ENCODE results near the gene FRMD3.
"Not testable (repeated sequence)": the region's sequence is repeated elsewhere in the genome, so short reads cannot be mapped to it uniquely, and the experiment has no call there.

Gene FRMD3

DNA sequence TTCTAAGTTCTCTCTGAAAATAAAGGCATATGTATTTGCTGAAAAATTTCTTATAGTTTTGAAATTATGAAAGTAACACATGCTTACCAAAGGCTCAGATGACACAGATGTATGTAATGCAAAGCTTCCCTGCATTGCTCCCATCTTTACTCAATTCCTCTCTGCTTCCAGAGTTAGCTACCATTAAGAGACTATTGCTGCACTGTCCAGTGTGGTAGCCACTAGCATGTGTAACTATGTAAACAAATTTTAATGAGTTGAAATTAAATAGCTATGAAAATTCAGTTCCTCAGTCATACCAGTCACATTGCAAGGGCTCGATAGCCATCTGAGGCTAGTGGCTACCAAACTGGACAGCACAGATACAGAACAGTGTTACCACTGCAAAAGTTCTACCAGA is 17.9 kb downstream of the FRMD3 start:
- DNase-seq (ENCODE audit: low spot score): no peak
- H3K27me3 ChIP-seq (ENCODE audit: control insufficient read depth in 3 of 3, insufficient read depth in 3 of 3, low read depth in 1 of 3, low read length in 3 of 3): no peaks in the 10 kb centered on the region
- no peak overlapping the region for H3K18ac ChIP-seq (ENCODE audit: low read length)
- H3K9me3 ChIP-seq (replicated peaks in 1 of 2; ENCODE audit: control insufficient read depth in 2 of 2, insufficient read depth in 1 of 2, low read depth in 1 of 2, low read length in 2 of 2): no peaks in the 10 kb centered on the region
- H3K23ac ChIP-seq (ENCODE audit: low read depth, low read length, poor library complexity): no peak overlapping the region
- H2AK5ac ChIP-seq (ENCODE audit: low read depth, low read length): no peak overlapping the region
- H2BK15ac ChIP-seq (ENCODE audit: low read length): no peak overlapping the region
- no peak overlapping the region for H3K4me2 ChIP-seq (ENCODE audit: insufficient read depth, low read length, poor library complexity, severe bottlenecking)
- H3K4me1 ChIP-seq (ENCODE audit: control insufficient read depth in 2 of 2, insufficient read depth in 1 of 2, low read depth in 1 of 2, low read length in 2 of 2): no peaks in the 10 kb centered on the region
- no peak overlapping the region for H2BK12ac ChIP-seq (ENCODE audit: low read length)
- no peaks in the 10 kb centered on the region for H3K79me1 ChIP-seq (ENCODE audit: low read depth, low read length)
- H2BK120ac ChIP-seq (ENCODE audit: low read depth, low read length): no peak overlapping the region
- no peak overlapping the region for H3K4me3 ChIP-seq (ENCODE audit: low read length in 2 of 2)
- no peak overlapping the region for H2BK5ac ChIP-seq (ENCODE audit: low read length)
- H3K4ac ChIP-seq (ENCODE audit: low read length): no peak overlapping the region
- H4K8ac ChIP-seq (ENCODE audit: low read depth, low read length): no peak overlapping the region
- no peak overlapping the region for H3K9ac ChIP-seq (ENCODE audit: low read depth, low read length, poor library complexity)
- no CpG with 5 or more reads among the region's 1 CpG for WGBS, 2 donors (ENCODE audit: extremely low coverage in 2 of 2, insufficient read length in 2 of 2, insufficient replicate concordance in 1 of 2)
- H3K27ac ChIP-seq (replicated peaks; ENCODE audit: low read length): no peak overlapping the region
- H3K36me3 ChIP-seq (replicated peaks in 1 of 2; ENCODE audit: control insufficient read depth in 2 of 2, insufficient read depth in 2 of 2, low read length in 2 of 2): no peaks in the 10 kb centered on the region
- H3K14ac ChIP-seq (ENCODE audit: low read length): no peak overlapping the region
- no peak overlapping the region for H2AFZ ChIP-seq (ENCODE audit: low read length)
- H4K91ac ChIP-seq (ENCODE audit: low read depth, low read length, poor library complexity): no peak overlapping the region

- not testable (repeated sequence) for H3K23ac ChIP-seq (ENCODE audit: low read depth, low read length, poor library complexity); H3K9me3 ChIP-seq (replicated peaks in 1 of 2; ENCODE audit: control insufficient read depth in 2 of 2, insufficient read depth in 1 of 2, low read depth in 1 of 2, low read length in 2 of 2); H3K18ac ChIP-seq (ENCODE audit: low read length); H3K4ac ChIP-seq (ENCODE audit: low read length); H3K27ac ChIP-seq (replicated peaks; ENCODE audit: low read length); H4K91ac ChIP-seq (ENCODE audit: low read depth, low read length, poor library complexity); H3K14ac ChIP-seq (ENCODE audit: low read length); H3K4me1 ChIP-seq (ENCODE audit: control insufficient read depth in 2 of 2, insufficient read depth in 1 of 2, low read depth in 1 of 2, low read length in 2 of 2); H2BK12ac ChIP-seq (ENCODE audit: low read length); DNase-seq (ENCODE audit: low spot score); H2BK5ac ChIP-seq (ENCODE audit: low read length); H2AK5ac ChIP-seq (ENCODE audit: low read depth, low read length); H3K27me3 ChIP-seq (ENCODE audit: control insufficient read depth in 3 of 3, insufficient read depth in 3 of 3, low read depth in 1 of 3, low read length in 3 of 3); H4K8ac ChIP-seq (ENCODE audit: low read depth, low read length); H2AFZ ChIP-seq (ENCODE audit: low read length); H2BK15ac ChIP-seq (ENCODE audit: low read length); H3K79me1 ChIP-seq (ENCODE audit: low read depth, low read length); H3K36me3 ChIP-seq (replicated peaks in 1 of 2; ENCODE audit: control insufficient read depth in 2 of 2, insufficient read depth in 2 of 2, low read length in 2 of 2); H2BK120ac ChIP-seq (ENCODE audit: low read depth, low read length); H3K4me3 ChIP-seq (ENCODE audit: low read length in 2 of 2); H3K4me2 ChIP-seq (ENCODE audit: insufficient read depth, low read length, poor library complexity, severe bottlenecking); H3K9ac ChIP-seq (ENCODE audit: low read depth, low read length, poor library complexity)
These were observed 20.2 kb downstream of the FRMD3 start for GRCh38 chr9:83517980-83518379.

GRCh38 chr9:83514767-83515166 is 23.4 kb downstream of the FRMD3 start:
- H3K9ac ChIP-seq (ENCODE audit: low read depth, low read length, poor library complexity): no peak overlapping the region
- no peaks in the 10 kb centered on the region for H3K27me3 ChIP-seq (ENCODE audit: control insufficient read depth in 3 of 3, insufficient read depth in 3 of 3, low read depth in 1 of 3, low read length in 3 of 3)
- H4K8ac ChIP-seq (ENCODE audit: low read depth, low read length): no peak overlapping the region
- H2AK5ac ChIP-seq (ENCODE audit: low read depth, low read length): no peak overlapping the region
- H3K27ac ChIP-seq (replicated peaks; ENCODE audit: low read length): no peak overlapping the region
- H3K4ac ChIP-seq (ENCODE audit: low read length): no peak overlapping the region
- no peak overlapping the region for H2BK15ac ChIP-seq (ENCODE audit: low read length)
- no CpG with 5 or more reads among the region's 2 CpGs for WGBS, 2 donors (ENCODE audit: extremely low coverage in 2 of 2, insufficient read length in 2 of 2, insufficient replicate concordance in 1 of 2)
- no peak overlapping the region for H2BK12ac ChIP-seq (ENCODE audit: low read length)
- no peak overlapping the region for H3K4me2 ChIP-seq (ENCODE audit: insufficient read depth, low read length, poor library complexity, severe bottlenecking)
- H3K79me1 ChIP-seq (ENCODE audit: low read depth, low read length): no peaks in the 10 kb centered on the region
- no peak for DNase-seq (ENCODE audit: low spot score)
- H3K14ac ChIP-seq (ENCODE audit: low read length): no peak overlapping the region
- no peak overlapping the region for H2BK120ac ChIP-seq (ENCODE audit: low read depth, low read length)
- H4K91ac ChIP-seq (ENCODE audit: low read depth, low read length, poor library complexity): no peak overlapping the region
- H3K23ac ChIP-seq (ENCODE audit: low read depth, low read length, poor library complexity): no peak overlapping the region
- H3K18ac ChIP-seq (ENCODE audit: low read length): peak overlapping the region; percentile 48
- no peaks in the 10 kb centered on the region for H3K36me3 ChIP-seq (replicated peaks in 1 of 2; ENCODE audit: control insufficient read depth in 2 of 2, insufficient read depth in 2 of 2, low read length in 2 of 2)
- no peak overlapping the region for H2BK5ac ChIP-seq (ENCODE audit: low read length)
- H3K9me3 ChIP-seq (replicated peaks in 1 of 2; ENCODE audit: control insufficient read depth in 2 of 2, insufficient read depth in 1 of 2, low read depth in 1 of 2, low read length in 2 of 2): peaks cover 0 to 4% of the 10 kb centered on the region in 2 donors
- H3K4me3 ChIP-seq (ENCODE audit: low read length in 2 of 2): no peak overlapping the region
- no peak overlapping the region for H2AFZ ChIP-seq (ENCODE audit: low read length)
- H3K4me1 ChIP-seq (ENCODE audit: control insufficient read depth in 2 of 2, insufficient read depth in 1 of 2, low read depth in 1 of 2, low read length in 2 of 2): peaks cover 0 to 1% of the 10 kb centered on the region in 2 donors

DNA sequence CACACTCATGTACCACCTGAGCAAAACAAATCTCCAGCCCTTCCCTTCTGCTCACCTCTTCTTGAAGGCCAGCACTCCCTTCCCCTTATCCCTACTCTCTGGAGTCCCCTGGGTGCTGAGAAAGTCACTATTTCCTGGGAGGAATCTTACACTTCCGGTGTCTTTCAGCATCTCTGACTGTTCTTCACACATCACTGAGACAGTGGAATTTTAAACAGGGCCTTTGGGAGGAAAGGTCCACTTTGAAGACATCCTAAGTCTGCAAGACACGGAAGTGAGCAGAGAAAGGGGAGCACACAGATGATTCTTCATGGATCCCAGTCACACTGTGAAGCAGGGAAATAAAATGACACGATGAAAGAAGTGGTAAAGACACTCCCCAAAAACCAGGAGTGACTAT is 25.6 kb downstream of the FRMD3 start:
- no peak overlapping the region for H3K18ac ChIP-seq (ENCODE audit: low read length)
- H2AFZ ChIP-seq (ENCODE audit: low read length): no peak overlapping the region
- no peak overlapping the region for H4K8ac ChIP-seq (ENCODE audit: low read depth, low read length)
- H2BK12ac ChIP-seq (ENCODE audit: low read length): no peak overlapping the region
- H4K91ac ChIP-seq (ENCODE audit: low read depth, low read length, poor library complexity): no peak overlapping the region
- H3K36me3 ChIP-seq (replicated peaks in 1 of 2; ENCODE audit: control insufficient read depth in 2 of 2, insufficient read depth in 2 of 2, low read length in 2 of 2): no peaks in the 10 kb centered on the region
- H3K79me1 ChIP-seq (ENCODE audit: low read depth, low read length): no peaks in the 10 kb centered on the region
- H3K4me2 ChIP-seq (ENCODE audit: insufficient read depth, low read length, poor library complexity, severe bottlenecking): no peak overlapping the region
- no peak overlapping the region for H3K23ac ChIP-seq (ENCODE audit: low read depth, low read length, poor library complexity)
- no CpG with 5 or more reads among the region's 3 CpGs for WGBS, 2 donors (ENCODE audit: extremely low coverage in 2 of 2, insufficient read length in 2 of 2, insufficient replicate concordance in 1 of 2)
- no peaks in the 10 kb centered on the region for H3K27me3 ChIP-seq (ENCODE audit: control insufficient read depth in 3 of 3, insufficient read depth in 3 of 3, low read depth in 1 of 3, low read length in 3 of 3)
- H2BK5ac ChIP-seq (ENCODE audit: low read length): no peak overlapping the region
- peaks cover 0 to 4% of the 10 kb centered on the region in 2 donors for H3K9me3 ChIP-seq (replicated peaks in 1 of 2; ENCODE audit: control insufficient read depth in 2 of 2, insufficient read depth in 1 of 2, low read depth in 1 of 2, low read length in 2 of 2)
- H3K4ac ChIP-seq (ENCODE audit: low read length): no peak overlapping the region
- peaks cover 0 to 7% of the 10 kb centered on the region in 2 donors for H3K4me1 ChIP-seq (ENCODE audit: control insufficient read depth in 2 of 2, insufficient read depth in 1 of 2, low read depth in 1 of 2, low read length in 2 of 2)
- H2AK5ac ChIP-seq (ENCODE audit: low read depth, low read length): no peak overlapping the region
- no peak overlapping the region for H2BK120ac ChIP-seq (ENCODE audit: low read depth, low read length)
- DNase-seq (ENCODE audit: low spot score): no peak
- H2BK15ac ChIP-seq (ENCODE audit: low read length): no peak overlapping the region
- H3K9ac ChIP-seq (ENCODE audit: low read depth, low read length, poor library complexity): no peak overlapping the region
- H3K14ac ChIP-seq (ENCODE audit: low read length): no peak overlapping the region
- no peak overlapping the region for H3K4me3 ChIP-seq (ENCODE audit: low read length in 2 of 2)
- H3K27ac ChIP-seq (replicated peaks; ENCODE audit: low read length): no peak overlapping the region

All from neuronal stem cell (in vitro differentiated cells).